HG03280 (cell line): ENCODE measurements around the gene DMD.

ENCODE experiments used
- ATAC-seq: cut with Tn5 transposase; IDR thresholded peaks from one replicate; pipeline ENCODE4 v1.9.1; 2021; ENCODE audit warnings: mild to moderate bottlenecking, moderate library complexity; ENCODE audit not compliant: unreplicated experiment

DMD gene

GRCh38 chrX:31547816-31548215 lies 1663.5 kb downstream of the DMD start:
- no peak for ATAC-seq

- no peak for ATAC-seq
Observed at GRCh38 chrX:31547416-31547815, 1663.9 kb downstream of the DMD start.

GRCh38 chrX:31546126-31546525 lies 1665.2 kb downstream of the DMD start:
- ATAC-seq: no peak

GRCh38 chrX:31545726-31546125 lies 1665.6 kb downstream of the DMD start:
- no peak for ATAC-seq

GRCh38 chrX:31545191-31545590 lies 1666.2 kb downstream of the DMD start:
- ATAC-seq: no peak

GRCh38 chrX:31543634-31544033 lies 1667.7 kb downstream of the DMD start:
- no peak for ATAC-seq

GRCh38 chrX:31542566-31542965 lies 1668.8 kb downstream of the DMD start:
- no peak for ATAC-seq

- no peak for ATAC-seq
Observed at GRCh38 chrX:31540313-31540712, 1671.0 kb downstream of the DMD start.

GRCh38 chrX:31527455-31528126 lies 1683.8 kb downstream of the DMD start:
- no peak for ATAC-seq

GRCh38 chrX:31523884-31524536 lies 1687.3 kb downstream of the DMD start:
- ATAC-seq: no peak

- no peak for ATAC-seq
Observed at GRCh38 chrX:31522760-31523159, 1688.6 kb downstream of the DMD start.

- no peak for ATAC-seq
Observed at GRCh38 chrX:31521941-31522340, 1689.4 kb downstream of the DMD start.

GRCh38 chrX:31516527-31516926 lies 1694.8 kb downstream of the DMD start:
- ATAC-seq: no peak

- no peak for ATAC-seq
Observed at GRCh38 chrX:31508338-31508737, 1703.0 kb downstream of the DMD start.

GRCh38 chrX:31506928-31507327 lies 1704.4 kb downstream of the DMD start:
- ATAC-seq: no peak

- no peak for ATAC-seq
Observed at GRCh38 chrX:31506360-31506759, 1705.0 kb downstream of the DMD start.

- ATAC-seq: no peak
Observed at GRCh38 chrX:31500921-31501320, 1710.4 kb downstream of the DMD start.

GRCh38 chrX:31499109-31499508 lies 1712.2 kb downstream of the DMD start:
- no peak for ATAC-seq

- ATAC-seq: no peak
Observed at GRCh38 chrX:31497086-31497485, 1714.3 kb downstream of the DMD start.

GRCh38 chrX:31487951-31488350 lies 1723.4 kb downstream of the DMD start:
- no peak for ATAC-seq

GRCh38 chrX:31483336-31483735 lies 1728.0 kb downstream of the DMD start:
- ATAC-seq: no peak

- no peak for ATAC-seq
Observed at GRCh38 chrX:31480696-31481095, 1730.7 kb downstream of the DMD start.

GRCh38 chrX:31471229-31471628 lies 1740.1 kb downstream of the DMD start:
- ATAC-seq: no peak
